ENCODE data around the gene CMBL. TPM values are rescaled to one million over a fixed set of nuclear protein-coding genes. Genes with fewer than 3 reads are reported as not detected.
"Not testable (repeated sequence)": the region's sequence is repeated elsewhere in the genome, so short reads cannot be mapped to it uniquely, and the experiment has no call there.

CMBL gene
- total and polyA plus RNA-seq, 5 experiments from 2014 or later = 0.35 to 0.69 (median 0.51) TPM

GRCh38 chr5:10285362-10285761, 22.3 kb downstream of the CMBL start:
- ATAC-seq, POLR2A ChIA-PET, H3K36me3 Mint-ChIP-seq, H3K27ac Mint-ChIP-seq, H3K9me3 Mint-ChIP-seq, DNase-seq, H3K27me3 Mint-ChIP-seq, H3K4me3 Mint-ChIP-seq: not testable (repeated sequence)
- peaks cover 2 to 14% (median 5%) of the 10 kb centered on the region in 4 donors for H3K4me1 Mint-ChIP-seq

DNA sequence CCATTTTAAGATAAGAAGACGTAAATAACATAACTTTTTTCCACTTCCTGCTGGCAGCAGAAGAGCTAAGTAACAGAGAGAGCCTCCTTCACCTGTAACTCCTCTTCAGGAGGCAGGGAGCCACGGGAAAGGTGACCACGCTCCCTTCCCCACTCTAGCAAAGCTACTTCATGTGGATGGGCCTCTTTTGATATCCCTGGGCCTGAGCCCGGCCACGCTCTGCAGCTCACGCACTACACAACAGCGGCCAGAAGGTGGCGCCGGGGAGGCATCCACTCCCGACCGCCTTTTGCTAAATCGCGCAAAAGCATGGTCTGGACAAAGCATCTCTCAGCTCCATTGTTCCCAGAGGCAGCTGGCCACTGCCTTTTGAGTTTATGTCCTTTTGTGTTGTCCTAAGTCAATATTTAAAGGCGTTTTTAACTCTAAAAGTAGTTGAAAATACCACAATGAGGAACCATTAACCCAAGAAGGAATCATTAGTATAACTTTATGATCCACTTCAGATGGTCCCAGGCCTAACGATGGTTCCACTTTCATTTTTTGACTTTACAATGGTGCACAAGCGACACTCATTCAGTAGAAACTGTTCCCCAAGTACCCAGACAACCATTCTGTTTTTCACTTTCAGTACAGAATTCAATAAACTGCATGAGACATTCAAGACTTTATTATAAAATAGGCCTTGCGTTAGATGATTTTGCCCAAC, 23.6 kb downstream of the CMBL start:
- ATAC-seq (peak; percentile 79 to 98), DNase-seq (peak; percentile 49 to 82 (median 71))
- H3K4me1 Mint-ChIP-seq = peaks cover 2 to 14% (median 5%) of the 10 kb centered on the region in 4 donors
- H3K9me3 Mint-ChIP-seq = no peaks in the 10 kb centered on the region
- POLR2A ChIA-PET = interaction anchor here (1.1 kb wide), 1 partner anchor 69 kb away, joined by 3 read pairs; the partner anchor contains the start of gene MARCHF6
- peak overlapping the region in 2 of 10 donors; percentile 6 to 38 for H3K27ac Mint-ChIP-seq
- no peak overlapping the region for H3K4me3 Mint-ChIP-seq
- peaks cover 0 to 6% (median 3%) of the 10 kb centered on the region in 5 donors for H3K27me3 Mint-ChIP-seq
- H3K36me3 Mint-ChIP-seq = no peaks in the 10 kb centered on the region

- H3K4me3 Mint-ChIP-seq = no peak overlapping the region
- H3K4me1 Mint-ChIP-seq = peaks cover 3 to 15% (median 13%) of the 10 kb centered on the region in 4 donors
- no peak for DNase-seq
- POLR2A ChIA-PET = no interaction called here
- H3K36me3 Mint-ChIP-seq = no peaks in the 10 kb centered on the region
- no peak overlapping the region for H3K27ac Mint-ChIP-seq
- H3K27me3 Mint-ChIP-seq = peaks cover 0 to 6% (median 2%) of the 10 kb centered on the region in 5 donors
- ATAC-seq = no peak
- no peaks in the 10 kb centered on the region for H3K9me3 Mint-ChIP-seq
Observed at GRCh38 chr5:10279925-10280720, 27.6 kb downstream of the CMBL start.

DNA sequence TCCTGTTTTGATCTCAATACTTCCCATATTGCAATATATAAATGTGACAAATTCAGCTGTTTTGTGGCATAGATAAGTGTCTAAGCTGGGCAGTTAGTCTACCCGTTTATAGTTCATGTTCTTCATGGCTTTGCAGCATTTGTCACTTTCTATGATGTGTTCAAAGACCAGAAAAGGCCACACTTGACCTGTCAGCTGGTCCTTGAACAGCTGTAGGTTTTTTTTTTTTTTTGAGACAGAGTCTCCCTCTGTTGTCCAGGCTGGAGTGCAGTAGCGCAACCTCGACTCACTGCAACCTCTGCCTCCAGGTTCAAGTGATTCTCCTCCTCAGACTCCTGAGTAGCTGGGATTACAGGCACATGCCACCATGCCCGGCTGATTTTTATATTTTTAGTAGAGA, 28.4 kb downstream of the CMBL start:
- no peaks in the 10 kb centered on the region for H3K9me3 Mint-ChIP-seq
- DNase-seq (no peak), ATAC-seq (no peak)
- no peak overlapping the region for H3K27ac Mint-ChIP-seq
- peaks cover 4 to 23% (median 18%) of the 10 kb centered on the region in 4 donors for H3K4me1 Mint-ChIP-seq
- POLR2A ChIA-PET = no interaction called here
- H3K36me3 Mint-ChIP-seq = no peaks in the 10 kb centered on the region
- H3K4me3 Mint-ChIP-seq = no peak overlapping the region
- peaks cover 0 to 6% (median 2%) of the 10 kb centered on the region in 5 donors for H3K27me3 Mint-ChIP-seq

GRCh38 chr5:10278658-10279279, 28.9 kb downstream of the CMBL start:
- peaks cover 4 to 26% (median 18%) of the 10 kb centered on the region in 4 donors for H3K4me1 Mint-ChIP-seq

GRCh38 chr5:10277773-10278630, 29.7 kb downstream of the CMBL start:
- Mint-ChIP-seq H3K36me3 (no peaks in the 10 kb centered on the region), H3K4me3 (peak overlapping the region in 1 of 10 donors; percentile 56), H3K9me3 (peaks cover 0 to 3% (median 0%) of the 10 kb centered on the region in 9 donors), H3K4me1 (peaks cover 2 to 29% (median 21%) of the 10 kb centered on the region in 4 donors), H3K27ac (peak overlapping the region in 4 of 10 donors; percentile 6 to 90 (median 36)), H3K27me3 (peaks cover 0 to 6% (median 2%) of the 10 kb centered on the region in 5 donors)
- POLR2A ChIA-PET = no interaction called here
- ATAC-seq (no peak), DNase-seq (no peak)

More at GRCh38 chr5:10278658-10279279, 28.9 kb downstream of the CMBL start:
- Mint-ChIP-seq H3K27ac (peak overlapping the region in 2 of 10 donors; percentile 4 to 6), H3K36me3 (no peaks in the 10 kb centered on the region), H3K9me3 (peaks cover 0 to 2% (median 0%) of the 10 kb centered on the region in 9 donors), H3K27me3 (peaks cover 0 to 6% (median 2%) of the 10 kb centered on the region in 5 donors), H3K4me3 (peak overlapping the region in 1 of 10 donors; percentile 56)
- DNase-seq = no peak
- ATAC-seq = no peak
- POLR2A ChIA-PET = no interaction called here

- H3K4me1 Mint-ChIP-seq = peaks cover 6 to 40% (median 28%) of the 10 kb centered on the region in 4 donors
- no peak overlapping the region for H3K4me3 Mint-ChIP-seq
- no peak for ATAC-seq
- H3K9me3 Mint-ChIP-seq = peaks cover 0 to 5% (median 0%) of the 10 kb centered on the region in 9 donors
- POLR2A ChIA-PET = no interaction called here
- H3K27ac Mint-ChIP-seq = no peak overlapping the region
- DNase-seq = no peak
- peaks cover 2 to 9% (median 7%) of the 10 kb centered on the region in 5 donors for H3K27me3 Mint-ChIP-seq
- no peaks in the 10 kb centered on the region for H3K36me3 Mint-ChIP-seq
Observed at GRCh38 chr5:10276691-10277090, 31.0 kb downstream of the CMBL start.

- no peak for DNase-seq
- peak overlapping the region in 1 of 10 donors; percentile 67 for H3K27ac Mint-ChIP-seq
- POLR2A ChIA-PET = no interaction called here
- no peaks in the 10 kb centered on the region for H3K36me3 Mint-ChIP-seq
- no peak for ATAC-seq
- peaks cover 6 to 42% (median 28%) of the 10 kb centered on the region in 4 donors for H3K4me1 Mint-ChIP-seq
- peaks cover 0 to 5% (median 0%) of the 10 kb centered on the region in 9 donors for H3K9me3 Mint-ChIP-seq
- H3K4me3 Mint-ChIP-seq = no peak overlapping the region
- peaks cover 2 to 9% (median 7%) of the 10 kb centered on the region in 5 donors for H3K27me3 Mint-ChIP-seq
Observed at GRCh38 chr5:10275991-10276390, 31.7 kb downstream of the CMBL start.

- ATAC-seq = no peak
- peak overlapping the region in 2 of 10 donors; percentile 33 to 67 for H3K27ac Mint-ChIP-seq
- no peak for DNase-seq
- H3K27me3 Mint-ChIP-seq = peaks cover 2 to 9% (median 8%) of the 10 kb centered on the region in 5 donors
- POLR2A ChIA-PET = no interaction called here
- no peak overlapping the region for H3K4me3 Mint-ChIP-seq
- H3K36me3 Mint-ChIP-seq = no peaks in the 10 kb centered on the region
- peaks cover 6 to 42% (median 28%) of the 10 kb centered on the region in 4 donors for H3K4me1 Mint-ChIP-seq
- peaks cover 0 to 5% (median 0%) of the 10 kb centered on the region in 9 donors for H3K9me3 Mint-ChIP-seq
Observed at GRCh38 chr5:10275460-10275859, 32.2 kb downstream of the CMBL start.

DNA sequence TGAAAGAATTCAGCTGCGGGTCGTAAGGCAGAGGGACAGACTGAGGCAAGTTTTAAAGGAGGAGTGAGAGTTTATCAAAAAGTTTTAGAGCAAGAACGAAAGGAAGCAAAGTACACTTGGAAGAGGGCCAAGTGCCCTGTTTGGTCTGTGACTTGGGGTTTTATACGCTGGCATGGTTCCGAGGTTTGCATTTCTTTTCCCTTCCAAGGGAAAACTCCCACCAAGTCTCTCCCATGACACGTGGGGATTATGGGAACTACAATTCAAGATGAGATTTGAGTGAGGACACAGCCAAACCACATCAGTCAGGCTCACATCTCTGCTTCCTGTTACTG, 34.9 kb downstream of the CMBL start:
- H3K27ac Mint-ChIP-seq, ATAC-seq, H3K36me3 Mint-ChIP-seq, H3K27me3 Mint-ChIP-seq, H3K4me3 Mint-ChIP-seq, POLR2A ChIA-PET, H3K9me3 Mint-ChIP-seq, DNase-seq: not testable (repeated sequence)
- peaks cover 6 to 42% (median 28%) of the 10 kb centered on the region in 4 donors for H3K4me1 Mint-ChIP-seq

DNA sequence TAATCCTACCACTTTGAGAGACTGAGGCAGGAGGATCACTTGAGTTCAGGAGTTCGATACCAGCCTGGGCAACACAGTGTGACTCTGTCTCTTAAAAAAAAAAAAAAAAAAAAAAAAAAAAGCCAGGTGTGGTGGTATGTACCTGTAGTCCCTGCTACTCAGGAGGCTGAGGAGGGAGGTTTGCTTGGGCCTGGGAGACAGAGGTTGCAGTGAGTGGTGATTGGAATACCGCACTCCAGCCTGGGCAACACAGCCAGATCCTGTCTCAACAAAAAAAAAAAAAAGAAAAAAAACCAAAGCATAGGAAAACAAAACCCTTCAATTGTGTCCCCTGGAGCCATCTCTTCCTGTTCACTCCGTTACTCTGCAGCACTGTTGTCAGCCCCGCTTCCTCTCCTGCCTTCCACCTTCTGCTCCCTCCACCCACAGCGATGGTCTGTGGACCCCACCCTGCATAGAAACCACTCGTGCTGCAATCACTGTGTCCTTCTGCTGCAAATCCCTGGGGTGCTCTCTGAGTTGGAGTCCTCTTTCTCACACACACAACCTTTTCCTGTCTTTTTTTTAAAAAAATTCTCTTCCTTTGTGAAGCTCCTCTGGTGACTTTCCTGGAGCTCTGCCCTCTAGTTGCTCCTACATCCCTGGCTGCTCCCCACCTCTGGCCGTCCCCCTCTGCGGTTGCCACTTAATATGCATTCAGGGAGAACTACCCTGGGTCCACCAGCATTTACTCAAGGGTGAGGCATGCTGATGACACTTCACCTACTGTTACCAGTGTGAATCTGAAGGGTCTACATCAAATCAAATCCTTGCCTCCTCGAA, 35.4 kb downstream of the CMBL start:
- POLR2A ChIA-PET = no interaction called here
- DNase-seq = no peak
- Mint-ChIP-seq H3K4me3 (no peak overlapping the region), H3K27ac (peak overlapping the region in 2 of 10 donors; percentile 38 to 58), H3K27me3 (peaks cover 1 to 9% (median 8%) of the 10 kb centered on the region in 5 donors), H3K36me3 (no peaks in the 10 kb centered on the region), H3K4me1 (peaks cover 6 to 42% (median 28%) of the 10 kb centered on the region in 4 donors), H3K9me3 (peaks cover 0 to 5% (median 0%) of the 10 kb centered on the region in 9 donors)
- ATAC-seq = no peak

Measured in naive thymus-derived CD8-positive, alpha-beta T cell (primary cell).